Body of pancreas (tissue), 4 donors: ENCODE data around the gene RNF180. TPM values are rescaled to one million over a fixed set of nuclear protein-coding genes. Genes with fewer than 3 reads are reported as not detected.
A peak's percentile ranks its signal among the peaks of the same experiment; 100 is the strongest.

Experiments
- ATAC-seq: fragments of 150-250 bp; one replicate; pipeline ENCODE4 v1.9.1; 2016
- DNase-seq, 4 donors: peaks; one replicate each; pipeline ENCODE4 v3.0.0-alpha.2; 2019
- H3K27ac ChIP-seq, 4 donors: fragments of 200-600 bp; sonication (generic); 1 replicate in 3 of 4; 2 replicates in 1 of 4; pipeline versions ENCODE4 v1.5.1 to v1.6.1; 2016 to 2019; ENCODE audit warnings: mild to moderate bottlenecking in 1 of 4, mixed read lengths in 1 of 4, moderate library complexity in 1 of 4
- H3K27me3 ChIP-seq, 2 donors: fragments of 200-600 bp; sonication (generic); one replicate each; pipeline ENCODE4 v1.6.0; 2016; ENCODE audit warnings: mild to moderate bottlenecking in 1 of 2
- H3K36me3 ChIP-seq, 2 donors: fragments of 200-600 bp; sonication (generic); replicated peaks in 1 of 2; 2 replicates each; pipeline ENCODE4 v1.5.1; 2016; ENCODE audit warnings: low read depth in 2 of 2; ENCODE audit not compliant: insufficient read depth in 1 of 2
- H3K4me1 ChIP-seq: fragments of 200-600 bp; sonication (generic); one replicate; pipeline ENCODE4 v1.6.0; 2016
- H3K4me3 ChIP-seq, 2 donors: fragments of 200-600 bp; sonication (generic); 1 replicate in 1 of 2; 2 replicates in 1 of 2; pipeline ENCODE4 v1.5.1; 2016 to 2019
- H3K9me3 ChIP-seq, 3 donors: fragments of 200-600 bp; sonication (generic); 1 replicate in 2 of 3; 2 replicates in 1 of 3; pipeline ENCODE4 v1.5.1; 2016
- CTCF ChIP-seq, 7 experiments: fragments of 450-650 bp in 4 of 7; fragments of 200-600 bp in 3 of 7; sonication (generic) in 3 of 7; IDR thresholded peaks; one replicate each; pipeline ENCODE4 v1.5.1; 2016 to 2019; ENCODE audit warnings: antibody characterized with exemption in 7 of 7
- POLR2A ChIP-seq, 3 donors: fragments of 450-650 bp; IDR thresholded peaks; one replicate each; pipeline ENCODE4 v1.6.1; 2016; ENCODE audit warnings: antibody characterized with exemption in 3 of 3, mild to moderate bottlenecking in 2 of 3
- WGBS, 2 donors: methylation state at CpG; one replicate each; pipeline ENCODE4 v1.1.5; 2017; 5-methylcytosine and 5-hydroxymethylcytosine counted together
- intact Hi-C: fragments of 100-400 bp; cut with DNase I; formaldehyde crosslinking; loops from one replicate; pipeline ENCODE4 v1.15.1; 2023
- total RNA-seq, 2 donors: library from RNA; depleted of rRNA; stranded (reverse); fragments of >200 nt; gene quantifications; one replicate each; pipeline ENCODE4 v1.1.0, GENCODE V29; 2016

RNF180 gene
- total RNA-seq, 2 donors from 2014 or later = 9.2 to 13.2 TPM

- TF ChIP-seq CTCF (IDR thresholded peaks at IDR 0.05) (peak; percentile 30 to 64 (median 53)), POLR2A (IDR thresholded peaks at IDR 0.05) (no peak)
- Histone ChIP-seq H3K36me3 (no peaks in the 10 kb centered on the region), H3K27ac (no peak overlapping the region), H3K4me1 (no peaks in the 10 kb centered on the region), H3K9me3 (no peaks in the 10 kb centered on the region), H3K27me3 (no peaks in the 10 kb centered on the region), H3K4me3 (no peak overlapping the region)
- ATAC-seq = no peak
- 2 to 3% methylated on average over 4 of the region's 4 CpGs for WGBS, 2 donors
- no peak for DNase-seq
- intact Hi-C loops = no loop called here
Observed at GRCh38 chr5:64229163-64229774, 63.6 kb downstream of the RNF180 start.

GRCh38 chr5:64260756-64261155 is 95.1 kb downstream of the RNF180 start:
- TF ChIP-seq CTCF (IDR thresholded peaks at IDR 0.05) (no peak), POLR2A (IDR thresholded peaks at IDR 0.05) (no peak)
- H3K4me1 ChIP-seq = no peaks in the 10 kb centered on the region
- DNase-seq (no peak), ATAC-seq (no peak)
- WGBS, 2 donors = 73 to 74% methylated on average over 1 of the region's 1 CpG
- H3K4me3 ChIP-seq = no peak overlapping the region
- H3K36me3 ChIP-seq = no peaks in the 10 kb centered on the region
- no peaks in the 10 kb centered on the region for H3K27me3 ChIP-seq
- H3K27ac ChIP-seq = no peak overlapping the region
- peaks cover 0 to 7% (median 0%) of the 10 kb centered on the region in 3 donors for H3K9me3 ChIP-seq
- intact Hi-C loops = no loop called here

GRCh38 chr5:64269164-64269563 is 103.5 kb downstream of the RNF180 start:
- DNase-seq = no peak
- no peak overlapping the region for H3K27ac ChIP-seq
- H3K4me3 ChIP-seq = no peak overlapping the region
- no peaks in the 10 kb centered on the region for H3K36me3 ChIP-seq
- TF ChIP-seq POLR2A (IDR thresholded peaks at IDR 0.05) (no peak), CTCF (IDR thresholded peaks at IDR 0.05) (no peak)
- intact Hi-C loops = no loop called here
- H3K27me3 ChIP-seq = no peaks in the 10 kb centered on the region
- peaks cover 0 to 7% (median 0%) of the 10 kb centered on the region in 3 donors for H3K9me3 ChIP-seq
- WGBS, 2 donors = 65 to 81% methylated on average over 4 of the region's 4 CpGs
- no peak for ATAC-seq
- no peaks in the 10 kb centered on the region for H3K4me1 ChIP-seq

- DNase-seq = no peak
- Histone ChIP-seq H3K4me3 (no peak overlapping the region), H3K4me1 (no peaks in the 10 kb centered on the region), H3K36me3 (no peaks in the 10 kb centered on the region), H3K27me3 (no peaks in the 10 kb centered on the region), H3K27ac (no peak overlapping the region), H3K9me3 (no peaks in the 10 kb centered on the region)
- TF ChIP-seq POLR2A (IDR thresholded peaks at IDR 0.05) (no peak), CTCF (IDR thresholded peaks at IDR 0.05) (no peak)
- WGBS, 2 donors = 28 to 30% methylated on average over 1 of the region's 1 CpG
- intact Hi-C loops = no loop called here
- ATAC-seq = no peak
Observed at GRCh38 chr5:64273276-64273675, 107.6 kb downstream of the RNF180 start.
